NCI-H2081 treated with DMSO at 0.1 percent for 48 hours (cell line): ENCODE measurements around the gene EHD4.
A peak's percentile ranks its signal among the peaks of the same experiment; 100 is the strongest.

Experiments
- DNase-seq: peaks from one replicate; lab custom pipeline; 2025; lab: John Stamatoyannopoulos, UW

Gene EHD4

DNA sequence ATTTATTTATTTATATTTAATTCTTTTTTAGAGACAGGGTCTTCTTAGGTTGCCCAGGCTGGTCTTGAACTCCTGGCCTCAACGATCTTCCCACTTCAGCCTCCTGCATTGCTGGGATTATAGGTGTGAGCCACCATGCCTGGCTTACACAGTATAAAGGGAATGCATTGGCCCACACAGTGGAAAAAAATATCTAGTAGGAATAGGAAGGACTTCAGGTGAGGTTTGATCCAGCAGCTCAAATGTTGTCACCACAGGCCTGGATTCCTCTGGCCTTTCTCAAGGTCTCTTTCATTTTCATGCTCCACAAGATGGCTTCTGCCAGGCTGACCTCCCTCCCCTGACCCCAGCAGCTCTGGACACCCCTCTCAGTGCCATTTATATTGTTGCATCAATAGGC is 76.4 kb downstream of the EHD4 start:
- no peak for DNase-seq

DNA sequence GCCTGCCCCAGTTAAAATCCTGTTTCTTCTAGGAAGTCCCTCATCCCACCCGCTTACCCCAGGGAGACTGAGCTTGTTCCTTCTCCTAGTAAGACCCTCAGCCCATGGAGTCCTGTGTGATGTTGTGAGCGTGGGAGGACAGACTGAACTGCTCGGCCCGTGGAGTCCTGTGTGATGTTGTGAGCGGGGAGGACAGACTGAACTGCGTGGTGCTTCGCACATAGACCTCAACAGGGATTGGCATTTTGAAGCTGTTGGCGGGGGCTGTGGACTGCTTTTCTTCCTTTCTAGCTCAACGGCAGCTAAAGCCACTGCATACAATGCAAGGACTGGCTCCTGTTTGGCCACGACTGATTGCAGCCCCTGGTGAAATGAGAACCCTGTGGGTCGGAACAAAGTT is 76.9 kb downstream of the EHD4 start:
- DNase-seq = no peak

DNA sequence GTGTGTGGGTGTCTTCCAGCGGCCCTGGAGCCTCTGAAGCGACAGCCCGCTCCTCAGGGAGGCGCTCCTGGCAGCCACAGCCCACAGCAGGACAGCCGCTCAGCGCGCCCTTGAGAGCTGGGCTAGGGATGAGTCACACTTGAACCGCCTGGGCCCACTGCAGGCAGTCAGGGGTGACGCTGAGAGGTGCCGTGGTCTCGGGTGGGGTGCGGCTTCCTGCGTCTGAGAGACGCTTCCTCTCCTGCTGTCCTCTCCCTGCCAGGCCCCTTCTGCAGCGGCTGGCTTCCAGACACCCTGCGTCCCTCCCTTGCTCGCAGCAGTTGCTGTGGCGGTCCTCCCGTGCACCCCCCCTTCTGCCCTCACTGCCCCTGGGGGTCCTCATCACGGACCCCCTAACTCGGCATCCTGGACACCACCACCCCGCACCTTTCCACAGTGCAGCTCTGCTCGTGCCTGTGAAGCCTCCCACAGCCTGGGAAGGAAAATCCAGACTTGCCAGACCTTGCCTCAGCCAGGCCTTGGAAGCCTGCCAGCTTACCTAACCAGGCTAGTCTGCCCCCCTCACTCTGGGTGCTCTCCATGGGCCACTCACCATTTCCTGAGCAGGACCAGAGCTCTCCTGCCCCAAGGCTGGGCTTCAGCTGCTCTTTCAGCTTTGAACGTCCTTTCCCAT is 77.4 kb downstream of the EHD4 start:
- DNase-seq = no peak

DNA sequence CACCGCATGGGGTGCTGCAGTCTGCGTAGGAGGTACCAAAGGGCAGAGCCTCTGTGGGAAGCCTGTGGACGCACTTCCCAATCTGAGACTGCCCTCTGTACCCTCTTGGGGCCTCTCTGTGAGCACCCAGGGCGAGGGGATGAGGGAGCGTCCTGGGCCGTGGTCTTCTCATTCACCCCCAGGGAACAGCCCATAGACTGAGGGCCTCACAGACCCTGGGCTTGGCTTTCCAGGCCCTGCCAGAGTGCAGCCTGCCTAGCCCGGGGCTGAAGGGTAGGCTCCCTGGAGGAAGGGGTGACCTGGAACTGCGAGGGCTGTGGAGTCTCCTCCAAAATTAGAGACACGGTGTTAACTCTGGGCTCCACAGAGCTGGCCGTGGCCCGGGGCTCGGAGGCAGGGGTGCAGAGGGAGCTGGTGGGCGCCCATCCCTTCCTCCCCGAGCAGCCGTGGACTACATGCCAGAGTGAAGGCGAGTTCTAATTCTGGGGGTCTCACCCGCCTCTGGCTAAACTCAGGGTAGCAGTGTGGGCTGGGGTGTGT is 78.0 kb downstream of the EHD4 start:
- DNase-seq = no peak

DNA sequence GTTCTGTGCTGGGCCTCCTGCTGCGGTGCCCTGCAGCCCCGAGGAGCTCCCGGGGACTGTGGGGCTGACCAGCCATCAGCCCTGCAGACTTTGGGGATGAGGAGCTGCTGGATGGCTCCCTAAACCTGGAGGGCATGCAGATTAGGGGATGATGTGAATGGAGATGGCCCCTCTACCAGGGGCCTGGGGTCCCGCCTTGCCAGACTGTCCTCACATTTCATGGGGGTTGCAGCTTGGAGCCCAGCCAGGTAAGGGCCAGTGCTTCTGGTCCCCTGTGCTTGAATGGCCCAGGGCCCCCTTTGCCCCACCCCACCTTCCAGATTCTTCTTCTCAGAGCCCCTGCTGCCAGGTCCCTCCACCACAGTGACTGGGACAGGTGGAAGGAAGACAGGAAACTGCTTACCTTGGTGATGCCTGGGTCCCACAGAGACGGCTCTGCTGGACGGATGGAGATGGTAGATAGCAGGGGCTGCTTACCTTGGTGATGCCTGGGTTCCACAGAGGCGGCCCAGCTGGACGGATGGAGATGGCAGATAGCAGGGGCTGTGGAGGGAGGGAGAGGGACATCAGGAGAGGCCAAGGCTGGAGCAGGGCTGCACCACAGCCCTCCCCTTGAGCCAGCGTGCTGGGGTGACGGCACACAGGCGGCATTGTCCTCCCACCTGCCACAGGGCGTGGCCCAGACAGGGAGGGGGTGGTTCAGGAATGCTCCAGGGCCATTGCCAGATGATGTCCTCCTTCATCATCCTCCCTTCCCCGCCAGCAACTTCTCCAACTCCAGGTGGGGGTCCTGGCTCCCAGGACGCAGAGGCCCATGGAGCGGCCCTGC is 78.7 kb downstream of the EHD4 start, which contains the start of gene SPTBN5:
Gene SPTBN5 (minus strand): TSS at position 632 of the 829 bp plus-strand sequence. CDS start 556 bp downstream, at position 76.
- DNase-seq = no peak

DNA sequence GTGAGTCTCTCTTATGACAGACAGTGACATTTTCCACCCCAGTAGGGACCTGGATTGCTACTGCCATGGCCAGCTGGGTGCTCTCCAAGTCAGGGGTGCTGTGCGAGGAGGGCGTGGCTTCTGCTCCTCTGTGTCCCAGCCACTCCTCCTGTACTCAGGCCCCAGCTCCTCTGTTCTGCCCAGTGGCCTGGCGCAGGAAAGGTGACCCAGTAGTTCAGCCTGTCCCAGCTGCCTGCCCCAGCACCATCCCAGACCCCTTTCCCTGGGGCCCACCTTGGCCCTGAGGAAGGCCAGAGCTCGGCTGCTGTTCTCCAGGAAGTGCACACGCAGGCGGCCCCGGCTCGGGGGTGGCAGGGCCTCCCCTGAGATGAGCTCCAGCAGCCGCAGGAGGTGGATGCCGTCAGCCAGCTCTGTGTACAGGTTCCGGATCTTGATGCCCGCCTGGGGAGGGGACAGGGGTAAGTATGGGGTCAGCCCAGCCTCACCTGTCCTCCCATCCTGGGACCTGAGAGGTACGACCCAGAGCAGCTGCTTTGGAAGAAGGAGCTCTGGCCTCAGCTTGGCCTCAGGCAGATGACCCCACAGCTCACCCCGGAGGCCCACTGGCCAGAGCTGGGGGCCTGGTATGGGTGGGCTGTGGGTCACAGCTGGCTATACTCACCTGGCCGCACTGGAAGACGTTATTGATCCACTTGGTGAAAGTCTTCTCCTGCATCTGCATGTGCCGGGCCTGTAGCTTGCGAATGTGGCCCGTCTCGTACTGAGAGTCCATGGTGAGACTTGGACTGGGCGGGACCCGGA is 79.5 kb downstream of the EHD4 start:
- DNase-seq = no peak

DNA sequence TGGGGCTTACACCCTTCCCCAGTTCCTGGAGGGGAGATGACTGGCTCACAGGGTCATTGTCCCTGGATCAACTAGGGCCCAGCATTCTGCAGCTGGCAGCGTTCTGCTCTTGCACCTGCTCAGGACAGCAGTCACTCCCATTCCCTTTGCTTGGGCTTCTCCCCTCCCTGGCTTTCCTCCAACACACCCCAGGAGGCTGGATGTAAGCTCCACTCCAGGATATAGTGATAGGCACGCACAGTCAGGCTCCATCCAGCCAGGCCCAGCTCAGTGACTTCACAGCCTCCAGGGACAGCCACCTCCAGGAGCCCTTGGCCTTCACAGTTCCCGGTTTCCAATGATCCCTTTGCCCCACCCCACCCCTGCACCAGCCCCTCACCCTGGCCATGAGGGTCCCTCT is 80.4 kb downstream of the EHD4 start:
- peak; percentile 84 for DNase-seq

DNA sequence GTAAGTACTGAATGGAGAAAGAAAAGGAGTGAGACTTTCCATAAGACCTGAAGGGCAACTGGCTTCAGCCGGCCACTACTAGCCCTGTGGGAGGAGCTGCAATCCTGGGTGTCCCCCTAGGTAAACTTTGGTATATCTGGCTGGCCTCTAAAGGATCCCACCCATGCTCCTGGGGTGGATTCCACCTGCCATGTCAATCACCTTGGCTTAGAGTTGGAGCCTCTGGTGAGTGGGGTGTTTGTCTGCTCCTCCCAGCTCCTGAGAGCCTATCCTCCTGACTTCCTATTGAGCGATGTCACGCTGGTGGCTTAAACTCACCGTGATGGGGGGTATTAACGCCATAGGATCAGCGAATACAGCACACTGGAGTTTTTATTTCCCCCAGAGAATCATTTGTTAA is 81.1 kb downstream of the EHD4 start:
- no peak for DNase-seq

DNA sequence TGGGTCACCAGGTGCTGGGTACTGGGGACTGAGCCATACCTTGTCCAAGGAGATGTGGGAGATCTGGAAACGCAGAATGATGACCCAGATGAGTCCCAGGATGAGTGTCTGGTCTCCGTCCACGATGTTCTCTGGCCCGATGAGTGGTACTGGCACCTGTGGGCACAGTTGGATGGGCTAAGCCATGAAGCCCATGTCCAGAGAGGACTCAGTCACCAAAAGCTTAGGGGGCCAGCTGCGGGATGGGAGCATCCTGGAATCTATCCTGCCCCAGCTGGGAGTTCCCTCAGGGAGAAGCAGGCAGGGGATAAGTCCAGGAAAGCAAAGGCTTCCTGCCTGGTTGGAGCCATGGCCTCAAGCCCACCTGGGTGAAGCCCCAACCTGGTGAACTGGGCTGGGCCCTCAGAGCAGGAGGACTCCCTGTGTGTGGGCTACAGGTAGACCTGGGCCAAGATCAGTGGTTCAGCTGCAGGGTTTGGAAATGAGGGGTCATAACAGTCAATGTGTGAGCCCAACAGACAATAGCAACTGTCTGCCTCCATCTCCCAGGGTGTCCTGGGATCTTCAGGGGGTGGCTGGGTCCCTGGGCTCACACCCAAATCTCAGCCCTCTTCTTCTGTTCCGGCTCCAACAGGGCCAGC is 82.2 kb downstream of the EHD4 start:
- DNase-seq = no peak

DNA sequence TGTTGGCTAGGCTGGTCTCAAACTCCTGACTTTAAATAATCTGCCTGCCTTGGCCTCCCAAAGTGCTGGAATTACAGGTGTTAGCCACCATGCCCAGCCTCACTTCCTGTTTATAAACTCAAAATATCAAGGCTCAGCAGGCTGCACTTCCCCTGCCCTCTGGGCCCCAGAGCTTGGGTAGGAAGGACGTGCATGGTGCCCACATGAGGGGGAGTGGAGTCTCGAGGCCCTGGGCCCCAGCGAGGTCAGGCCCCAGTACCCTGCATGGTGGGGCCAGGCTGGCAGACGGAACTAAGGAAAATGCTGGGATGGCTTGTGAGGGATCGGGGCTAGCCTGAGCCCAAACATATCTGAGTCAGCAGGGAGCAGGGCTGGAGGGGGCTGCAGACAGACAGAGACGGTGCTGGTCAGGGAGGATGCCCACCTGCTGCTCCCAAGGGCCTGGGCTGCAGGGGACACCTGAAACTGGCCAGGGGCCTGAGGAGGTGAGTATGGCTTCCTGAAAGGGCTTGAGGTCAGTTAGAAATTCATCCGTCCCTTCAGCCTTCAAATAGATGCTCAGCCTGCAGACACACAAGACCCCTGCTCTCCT is 83.6 kb downstream of the EHD4 start:
- DNase-seq = no peak

DNA sequence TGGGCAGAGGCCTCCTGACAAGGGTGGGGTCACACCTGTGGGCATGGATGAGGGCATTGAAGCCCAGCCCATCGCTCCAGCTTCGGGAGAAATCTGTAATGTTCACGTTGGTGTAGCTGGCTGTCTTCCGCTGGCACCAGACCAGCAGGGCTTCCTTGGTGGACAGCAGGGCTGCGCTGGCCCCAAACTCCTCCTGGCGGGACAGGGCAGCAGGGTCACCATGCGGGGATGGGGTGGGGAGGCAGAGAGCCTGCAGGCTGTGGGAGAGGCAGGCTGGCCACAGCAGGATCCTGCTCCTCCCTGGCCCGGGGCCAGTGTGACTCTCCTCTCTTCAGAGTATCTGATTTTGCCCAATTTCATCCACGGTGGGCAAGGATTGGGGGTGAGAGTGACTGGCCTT is 84.5 kb downstream of the EHD4 start:
- DNase-seq = no peak

DNA sequence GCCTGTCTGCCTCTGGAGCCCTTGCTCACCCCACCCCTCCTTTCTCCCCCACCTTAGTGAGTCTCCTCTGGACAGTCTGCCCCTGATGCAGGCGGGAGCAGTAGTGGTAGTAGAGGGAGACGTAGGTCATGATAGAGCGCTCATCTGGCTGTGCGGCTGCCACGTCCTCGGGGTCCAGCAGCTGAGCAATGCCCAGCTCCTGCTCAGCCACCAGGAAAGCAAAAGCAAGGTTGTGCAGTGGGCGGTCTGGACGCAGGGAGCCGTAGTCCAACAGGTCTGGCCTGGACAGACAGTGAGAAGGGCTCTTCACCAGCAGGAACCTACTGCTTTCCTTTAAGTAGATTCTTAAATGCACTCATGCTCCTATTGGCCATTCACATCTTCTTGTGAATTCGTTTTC is 85.2 kb downstream of the EHD4 start:
- no peak for DNase-seq

DNA sequence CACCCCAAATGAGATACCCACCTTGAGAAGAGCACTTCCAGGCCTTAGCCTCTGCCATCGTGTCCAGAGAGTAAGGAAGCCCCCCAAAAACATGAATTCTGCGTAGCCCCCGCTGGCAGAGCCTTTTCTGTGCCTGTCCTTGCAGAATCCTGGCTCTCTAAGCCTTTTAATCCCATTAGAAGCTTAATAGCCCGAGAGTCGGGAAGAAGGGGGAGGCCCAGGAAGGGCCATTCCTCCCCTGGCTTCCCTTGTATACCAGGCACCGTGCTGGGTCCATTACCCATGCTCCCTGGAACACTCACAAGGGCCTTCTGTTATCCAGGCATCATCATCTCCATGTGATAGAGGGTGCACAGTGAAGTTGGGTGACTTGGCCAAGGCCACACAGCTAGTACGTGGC is 85.6 kb downstream of the EHD4 start:
- DNase-seq = no peak

DNA sequence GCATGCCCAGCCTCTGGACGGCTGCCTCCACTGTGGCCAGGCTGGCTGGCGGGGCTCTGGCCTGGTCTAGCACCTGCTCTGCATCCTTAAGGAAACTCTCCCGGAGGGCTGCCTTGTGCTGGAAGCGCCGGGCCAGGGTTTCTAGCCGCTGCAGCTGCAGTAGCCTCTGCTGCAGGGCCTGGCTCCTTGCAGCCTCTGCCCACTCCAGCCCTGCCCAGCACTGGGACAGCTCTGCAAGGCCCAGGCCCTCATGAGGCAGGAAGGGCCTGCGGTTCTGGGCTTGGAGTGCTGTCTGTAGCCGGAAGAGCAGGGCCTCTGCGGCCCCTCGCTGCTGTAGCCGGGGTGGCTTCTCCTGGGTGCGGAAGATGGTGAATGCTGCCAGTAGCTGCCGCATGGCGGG is 86.5 kb downstream of the EHD4 start:
- DNase-seq = no peak

DNA sequence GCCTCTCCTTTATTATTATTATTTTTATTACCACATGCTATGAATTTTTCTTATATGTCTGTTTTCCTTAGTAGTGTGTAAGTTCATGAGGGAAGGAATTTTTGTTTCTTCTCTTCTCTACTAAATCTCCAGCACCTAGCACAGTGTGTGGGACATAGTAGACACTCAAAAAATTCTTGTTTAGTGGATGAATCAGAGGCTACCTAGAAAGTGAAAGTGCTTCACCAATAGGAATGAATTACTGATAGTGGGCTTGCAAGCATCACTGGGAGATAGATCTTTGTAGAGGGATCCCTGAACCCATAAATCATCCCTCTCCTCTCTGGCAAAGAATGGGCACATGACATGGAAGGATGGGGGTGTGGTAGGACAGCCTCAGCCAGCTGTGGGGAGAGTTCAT is 87.0 kb downstream of the EHD4 start:
- DNase-seq = no peak

DNA sequence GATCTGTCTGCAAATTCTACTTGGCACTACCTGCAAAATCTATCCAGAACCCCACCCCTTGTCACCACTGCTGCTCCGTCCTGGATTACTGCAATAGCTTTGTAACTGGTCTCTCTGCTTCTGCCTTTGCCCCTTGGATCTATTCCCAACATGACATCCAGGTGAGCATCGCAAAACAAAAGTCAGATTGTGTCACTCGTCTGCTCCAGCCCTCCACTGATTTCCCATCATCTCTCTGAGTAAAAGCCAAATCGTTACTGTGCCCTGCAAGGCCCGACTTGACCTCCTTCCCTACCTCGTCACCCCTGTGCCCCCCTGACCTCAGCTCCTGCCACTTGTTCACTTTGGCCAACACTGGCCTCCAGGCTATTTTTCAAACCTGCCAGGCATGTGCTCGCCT is 87.9 kb downstream of the EHD4 start:
- DNase-seq = no peak

DNA sequence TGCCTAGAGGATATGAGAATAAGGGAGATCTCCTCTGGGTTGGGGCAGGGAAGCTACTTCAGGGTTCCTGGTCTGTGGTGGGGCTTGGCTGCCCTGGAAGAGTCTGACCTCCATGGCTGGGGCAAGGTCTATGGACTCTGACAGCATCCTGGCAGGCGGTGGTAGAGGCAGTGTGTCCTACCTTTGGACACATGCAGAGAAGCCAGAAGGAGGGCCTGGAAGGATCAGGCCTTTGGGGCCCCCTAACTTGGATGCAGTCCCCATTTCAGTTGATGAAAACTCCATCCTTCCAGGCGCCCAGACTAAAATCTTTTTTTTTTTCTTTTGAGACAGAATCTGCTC is 88.9 kb downstream of the EHD4 start:
- no peak for DNase-seq

DNA sequence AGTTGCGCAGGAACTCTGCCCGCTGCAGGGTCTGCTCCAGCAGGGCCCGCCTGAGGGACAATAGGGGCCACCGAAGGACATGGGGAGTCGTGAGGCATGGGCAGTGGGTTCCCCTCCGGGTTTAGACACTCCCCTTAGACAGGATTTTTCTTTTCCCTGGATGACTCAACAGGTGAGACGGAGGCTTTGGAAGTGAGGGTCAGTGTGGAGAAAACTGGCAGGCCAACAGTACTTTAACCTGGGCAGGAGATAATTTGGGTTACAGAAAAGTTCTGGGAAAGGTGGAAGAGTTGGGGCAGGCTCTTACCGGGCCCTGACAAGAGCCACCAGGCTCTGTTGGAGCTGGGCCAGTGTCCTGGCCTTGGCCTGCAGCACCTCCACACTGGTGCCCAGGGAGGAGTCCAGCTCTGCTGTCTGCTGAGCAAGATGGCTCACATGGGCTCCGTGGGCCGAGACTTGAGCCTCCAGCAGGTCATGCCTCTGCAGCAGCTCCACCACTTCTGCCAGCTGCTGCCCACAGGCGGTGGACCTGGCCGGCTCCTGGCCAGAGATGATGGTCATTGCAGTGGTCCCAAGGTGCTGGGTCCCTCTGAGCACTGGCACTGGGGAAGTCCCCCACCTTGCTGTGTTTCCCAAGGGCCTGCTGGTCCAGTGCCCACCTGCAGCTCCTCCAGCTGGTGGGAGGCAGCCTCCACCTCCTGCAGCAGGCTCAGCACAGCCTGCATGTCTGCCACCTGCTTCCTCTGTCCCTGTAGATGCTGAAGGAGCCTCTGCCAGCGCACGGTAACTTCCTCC is 89.5 kb downstream of the EHD4 start:
- no peak for DNase-seq

DNA sequence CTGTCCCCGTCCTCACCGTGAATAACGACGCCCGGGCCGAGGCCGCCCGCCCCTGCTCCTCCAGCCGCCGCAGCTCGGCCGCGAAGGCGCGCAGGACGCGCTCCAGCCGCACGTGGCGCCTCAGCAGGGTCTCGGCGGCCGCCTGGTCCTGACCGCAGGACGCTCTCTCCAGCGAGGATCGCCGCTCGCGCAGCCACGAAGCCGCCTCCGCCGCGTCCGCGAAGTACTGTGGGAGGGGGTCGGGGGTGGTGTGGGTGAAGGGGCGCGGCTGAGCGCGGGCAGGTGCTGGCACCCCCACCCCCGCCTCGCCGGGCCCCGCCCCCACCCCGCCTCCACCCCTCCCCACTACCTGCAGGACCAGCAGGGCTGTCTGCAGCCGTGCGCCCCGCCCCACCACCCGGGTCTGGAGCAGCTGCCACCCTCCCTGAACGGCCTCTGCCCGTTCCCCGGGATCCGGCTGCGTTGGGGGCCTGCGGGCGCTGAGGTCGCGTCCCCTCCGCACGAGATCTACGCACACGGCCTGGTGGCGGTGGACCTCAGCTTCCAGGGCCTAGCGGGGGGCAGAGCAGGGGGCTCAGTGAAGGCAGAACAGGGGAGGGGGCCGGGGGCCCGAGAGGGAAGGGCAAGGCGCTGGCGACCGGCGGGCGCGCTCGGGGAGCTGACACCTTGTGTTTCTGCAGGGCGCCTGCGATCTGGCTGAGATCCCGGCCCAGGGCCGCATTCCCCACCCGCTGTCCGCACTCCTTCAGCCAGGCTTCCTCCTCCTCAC is 90.3 kb downstream of the EHD4 start:
- DNase-seq = no peak

DNA sequence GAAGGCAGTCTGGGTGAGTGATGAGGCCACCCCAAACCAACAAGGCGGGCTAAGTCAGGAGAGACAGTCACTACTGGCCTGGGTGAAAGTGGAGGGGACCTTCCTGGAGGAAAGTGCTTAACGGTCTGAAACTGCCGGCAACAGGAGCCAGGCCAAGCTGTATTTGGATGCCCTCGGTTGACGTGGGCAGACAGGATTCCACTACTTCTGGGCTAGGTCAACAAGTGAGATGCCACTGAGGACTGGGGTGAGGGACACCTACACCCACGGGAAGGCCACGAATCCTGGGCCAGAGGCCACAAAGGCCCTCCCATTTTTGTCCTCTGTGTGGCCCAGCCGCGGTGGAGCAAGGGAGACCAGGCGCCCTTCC is 90.8 kb downstream of the EHD4 start:
- DNase-seq = no peak
